Measurements from ENCODE around the gene LIPC.

Gene LIPC

GRCh38 chr15:58388211-58388610 lies 43.6 kb upstream of the LIPC start:
- ATAC-seq = no peak
- TF ChIP-seq ZC3H10 (CRISPR knock-in tag; IDR thresholded peaks at IDR 0.05) (no peak), PPARA (CRISPR knock-in tag; IDR thresholded peaks at IDR 0.05; ENCODE audit: borderline replicate concordance) (no peak), TOX (CRISPR knock-in tag; IDR thresholded peaks at IDR 0.05; ENCODE audit: borderline replicate concordance) (no peak), OSR1 (CRISPR knock-in tag; IDR thresholded peaks at IDR 0.05) (no peak), BACH2 (CRISPR knock-in tag; IDR thresholded peaks at IDR 0.05; ENCODE audit: borderline replicate concordance) (no peak), POU6F1 (CRISPR knock-in tag; IDR thresholded peaks at IDR 0.05; ENCODE audit: borderline replicate concordance, low read depth) (no peak), ZFP3 (CRISPR knock-in tag; IDR thresholded peaks at IDR 0.05) (no peak), ZNF8 (CRISPR knock-in tag; IDR thresholded peaks at IDR 0.05) (no peak), CREB5 (CRISPR knock-in tag; IDR thresholded peaks at IDR 0.05; ENCODE audit: low read depth) (no peak), TSHZ2 (CRISPR knock-in tag; IDR thresholded peaks at IDR 0.05) (no peak), ISL1 (CRISPR knock-in tag; IDR thresholded peaks at IDR 0.05) (no peak)

- ATAC-seq = no peak
- TF ChIP-seq CSDC2 (CRISPR knock-in tag; IDR thresholded peaks at IDR 0.05) (no peak), ARNTL (CRISPR knock-in tag; IDR thresholded peaks at IDR 0.05; ENCODE audit: borderline replicate concordance, low read depth) (no peak), OSR1 (CRISPR knock-in tag; IDR thresholded peaks at IDR 0.05) (no peak), POU6F1 (CRISPR knock-in tag; IDR thresholded peaks at IDR 0.05; ENCODE audit: borderline replicate concordance, low read depth) (no peak), ZFP3 (CRISPR knock-in tag; IDR thresholded peaks at IDR 0.05) (no peak), BACH2 (CRISPR knock-in tag; IDR thresholded peaks at IDR 0.05; ENCODE audit: borderline replicate concordance) (no peak), ZC3H10 (CRISPR knock-in tag; IDR thresholded peaks at IDR 0.05) (no peak), CSRNP3 (CRISPR knock-in tag; IDR thresholded peaks at IDR 0.05) (no peak), ZNF8 (CRISPR knock-in tag; IDR thresholded peaks at IDR 0.05) (no peak), ZFP30 (CRISPR knock-in tag; IDR thresholded peaks at IDR 0.05) (no peak), ESRRG (CRISPR knock-in tag; IDR thresholded peaks at IDR 0.05) (no peak), PPARA (CRISPR knock-in tag; IDR thresholded peaks at IDR 0.05; ENCODE audit: borderline replicate concordance) (no peak), GLIS3 (CRISPR knock-in tag; IDR thresholded peaks at IDR 0.05) (no peak)
These were observed 41.7 kb upstream of the LIPC start for GRCh38 chr15:58390118-58390517.

- TF ChIP-seq CSDC2 (CRISPR knock-in tag; IDR thresholded peaks at IDR 0.05) (no peak), ESRRG (CRISPR knock-in tag; IDR thresholded peaks at IDR 0.05) (no peak), CREB5 (CRISPR knock-in tag; IDR thresholded peaks at IDR 0.05; ENCODE audit: low read depth) (no peak), GLIS3 (CRISPR knock-in tag; IDR thresholded peaks at IDR 0.05) (no peak)
- no peak for ATAC-seq
These were observed 41.1 kb upstream of the LIPC start for GRCh38 chr15:58390655-58391054.

Measured in SK-N-SH treated with all-trans-retinoic acid at 6 μM for 48 hours (cell line).